Type B pancreatic cell (in vitro differentiated cells): Measurements from ENCODE around the gene IFNL4. TPM values are rescaled to one million over a fixed set of nuclear protein-coding genes. Genes with fewer than 3 reads are reported as not detected.

ENCODE experiments used
- DNase-seq: peaks from one replicate; pipeline ENCODE4 v3.0.0; 2021; ENCODE audit warnings: mixed read lengths; ENCODE audit not compliant: unreplicated experiment; ENCODE audit errors: extremely low spot score
- H3K27ac Mint-ChIP-seq: 2 replicates; pipeline ENCODE4 v1.8.0; 2021; ENCODE audit warnings: mild to moderate bottlenecking, mixed read lengths
- H3K27me3 Mint-ChIP-seq: 2 replicates; pipeline ENCODE4 v1.8.0; 2021; ENCODE audit warnings: mixed read lengths
- H3K36me3 Mint-ChIP-seq: 2 replicates; pipeline ENCODE4 v1.8.0; 2021; ENCODE audit warnings: mixed read lengths
- H3K4me1 Mint-ChIP-seq: one replicate; pipeline ENCODE4 v1.8.0; 2021; ENCODE audit warnings: mixed read lengths; ENCODE audit not compliant: unreplicated experiment
- H3K4me3 Mint-ChIP-seq: 2 replicates; pipeline ENCODE4 v1.8.0; 2021; ENCODE audit warnings: mild to moderate bottlenecking, mixed read lengths
- H3K9me3 Mint-ChIP-seq: 2 replicates; pipeline ENCODE4 v1.8.0; 2021; ENCODE audit warnings: mixed read lengths
- total RNA-seq: library from RNA; stranded (reverse); gene quantifications from 2 replicates; pipeline ENCODE4 v1.2.1, GENCODE V29; 2021; ENCODE audit warnings: low replicate concordance
- TF ChIP-seq, protein P1 (sequence below): fragments of 200-600 bp; sonication (generic); conservative IDR thresholded peaks from 2 replicates; pipeline ENCODE4 v1.5.0; 2021; ENCODE audit warnings: antibody characterized with exemption, mild to moderate bottlenecking

Gene IFNL4
- total RNA-seq, 1 donor from 2014 or later: not detected

DNA sequence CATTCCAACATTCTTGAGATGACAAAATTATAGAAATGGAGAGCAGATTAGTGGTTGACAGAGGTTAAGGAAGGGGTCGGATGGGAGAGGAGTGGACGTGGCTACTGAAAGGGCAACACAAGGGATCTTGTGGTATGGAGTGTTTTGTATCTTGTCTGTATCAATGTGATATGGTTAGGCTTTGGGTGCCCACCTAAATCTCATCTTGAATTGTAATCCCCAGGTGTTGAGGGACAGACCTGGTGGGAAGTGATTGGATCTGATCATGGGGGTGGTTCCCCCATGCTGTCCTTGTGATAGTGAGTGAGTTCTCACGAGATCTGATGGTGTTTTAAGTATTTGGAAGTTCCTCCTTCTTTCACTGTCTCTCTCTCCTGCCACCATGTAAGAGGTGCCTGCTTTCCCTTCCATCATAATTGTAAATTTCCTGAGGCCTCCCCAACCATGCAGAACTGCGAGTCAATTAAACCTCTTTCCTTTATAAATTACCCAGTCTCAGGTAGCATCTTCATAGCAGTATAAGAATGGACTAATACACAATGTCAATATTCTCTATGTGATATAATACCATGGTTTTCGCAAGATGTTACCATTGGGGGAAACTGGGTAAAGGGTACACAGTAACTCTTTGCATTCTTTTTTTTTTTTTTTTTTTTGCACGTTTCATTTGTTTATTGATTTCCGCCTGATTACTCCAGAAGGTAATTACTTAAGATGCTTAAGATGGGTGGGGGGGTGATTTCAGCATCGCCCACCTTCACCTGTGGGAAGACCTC, 4.9 kb upstream of the IFNL4 start:
- Mint-ChIP-seq H3K4me1 (peaks cover 15% of the 10 kb centered on the region), H3K27me3 (peaks cover 35% of the 10 kb centered on the region), H3K36me3 (no peaks in the 10 kb centered on the region), H3K4me3 (no peak overlapping the region), H3K27ac (no peak overlapping the region), H3K9me3 (no peaks in the 10 kb centered on the region)
- TF ChIP-seq, protein P1, sequence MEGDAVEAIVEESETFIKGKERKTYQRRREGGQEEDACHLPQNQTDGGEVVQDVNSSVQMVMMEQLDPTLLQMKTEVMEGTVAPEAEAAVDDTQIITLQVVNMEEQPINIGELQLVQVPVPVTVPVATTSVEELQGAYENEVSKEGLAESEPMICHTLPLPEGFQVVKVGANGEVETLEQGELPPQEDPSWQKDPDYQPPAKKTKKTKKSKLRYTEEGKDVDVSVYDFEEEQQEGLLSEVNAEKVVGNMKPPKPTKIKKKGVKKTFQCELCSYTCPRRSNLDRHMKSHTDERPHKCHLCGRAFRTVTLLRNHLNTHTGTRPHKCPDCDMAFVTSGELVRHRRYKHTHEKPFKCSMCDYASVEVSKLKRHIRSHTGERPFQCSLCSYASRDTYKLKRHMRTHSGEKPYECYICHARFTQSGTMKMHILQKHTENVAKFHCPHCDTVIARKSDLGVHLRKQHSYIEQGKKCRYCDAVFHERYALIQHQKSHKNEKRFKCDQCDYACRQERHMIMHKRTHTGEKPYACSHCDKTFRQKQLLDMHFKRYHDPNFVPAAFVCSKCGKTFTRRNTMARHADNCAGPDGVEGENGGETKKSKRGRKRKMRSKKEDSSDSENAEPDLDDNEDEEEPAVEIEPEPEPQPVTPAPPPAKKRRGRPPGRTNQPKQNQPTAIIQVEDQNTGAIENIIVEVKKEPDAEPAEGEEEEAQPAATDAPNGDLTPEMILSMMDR: no peak
- DNase-seq: no peak

DNA sequence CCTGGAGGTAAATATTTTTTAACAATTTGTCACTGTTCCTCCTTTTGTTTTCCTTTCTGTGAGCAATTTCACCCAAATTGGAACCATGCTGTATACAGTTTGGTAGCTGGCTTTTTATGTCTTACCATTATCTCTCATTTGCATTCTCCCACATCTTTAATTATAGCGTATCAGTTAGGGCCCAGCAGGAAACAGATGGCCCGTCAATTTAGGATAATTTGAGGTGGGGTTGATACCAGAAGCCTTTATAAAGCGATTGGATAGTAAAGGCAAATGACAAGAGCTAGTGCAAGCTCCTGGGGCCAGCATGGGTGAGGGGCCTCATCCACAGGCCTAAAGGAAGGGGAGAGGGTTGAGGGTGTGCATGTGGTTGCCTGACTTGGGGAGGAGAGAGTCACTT, 3.8 kb upstream of the IFNL4 start:
- Mint-ChIP-seq H3K4me1 (peaks cover 9% of the 10 kb centered on the region), H3K27me3 (peaks cover 38% of the 10 kb centered on the region), H3K27ac (no peak overlapping the region), H3K9me3 (no peaks in the 10 kb centered on the region), H3K4me3 (no peak overlapping the region), H3K36me3 (no peaks in the 10 kb centered on the region)
- DNase-seq: no peak
- TF ChIP-seq, protein P1: no peak

DNA sequence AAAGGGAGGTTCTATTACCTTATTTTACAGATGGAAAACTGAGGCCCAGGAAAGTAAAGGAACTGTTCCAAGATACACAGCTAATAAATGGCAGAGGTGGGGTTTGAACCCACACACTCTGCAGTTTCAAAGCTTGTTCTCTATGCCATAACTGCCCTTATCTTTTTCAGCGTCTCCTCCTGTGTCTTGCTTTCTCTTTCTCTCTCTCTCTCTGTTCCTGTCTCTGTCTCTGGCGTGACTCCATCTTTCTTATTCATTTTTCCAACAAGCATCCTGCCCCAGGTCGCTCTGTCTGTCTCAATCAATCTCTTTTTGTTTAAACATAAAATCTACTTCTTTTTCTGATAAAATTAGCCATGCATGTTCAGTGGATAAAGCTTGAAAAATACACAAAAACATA, 3.2 kb upstream of the IFNL4 start:
- peaks cover 43% of the 10 kb centered on the region for H3K27me3 Mint-ChIP-seq
- no peak overlapping the region for H3K27ac Mint-ChIP-seq
- peaks cover 9% of the 10 kb centered on the region for H3K4me1 Mint-ChIP-seq
- no peak overlapping the region for H3K4me3 Mint-ChIP-seq
- H3K36me3 Mint-ChIP-seq: no peaks in the 10 kb centered on the region
- no peaks in the 10 kb centered on the region for H3K9me3 Mint-ChIP-seq
- TF ChIP-seq, protein P1: no peak
- DNase-seq: no peak

DNA sequence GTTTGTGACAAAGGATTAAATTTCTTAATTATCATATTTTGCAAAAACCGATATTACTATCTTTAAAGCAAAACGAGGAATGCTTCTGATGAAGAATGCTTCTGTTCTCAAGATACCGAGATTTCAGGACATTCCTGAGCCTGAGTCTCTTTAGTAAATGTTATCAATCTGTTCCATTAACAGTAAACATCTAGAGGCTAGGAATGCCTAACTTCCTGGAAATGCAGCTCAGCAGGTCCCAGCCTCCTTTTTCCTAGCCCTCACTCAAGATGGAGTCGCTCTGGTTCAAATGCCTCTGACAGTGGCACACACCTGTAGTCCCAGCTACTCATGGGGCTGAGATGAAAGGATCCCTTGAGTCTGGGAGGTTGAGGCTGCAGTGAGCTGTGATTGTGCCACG, 2.4 kb upstream of the IFNL4 start:
- peaks cover 44% of the 10 kb centered on the region for H3K27me3 Mint-ChIP-seq
- TF ChIP-seq, protein P1: no peak
- H3K36me3 Mint-ChIP-seq: no peaks in the 10 kb centered on the region
- no peak overlapping the region for H3K4me3 Mint-ChIP-seq
- H3K9me3 Mint-ChIP-seq: no peaks in the 10 kb centered on the region
- H3K4me1 Mint-ChIP-seq: peaks cover 9% of the 10 kb centered on the region
- no peak overlapping the region for H3K27ac Mint-ChIP-seq
- DNase-seq: no peak

DNA sequence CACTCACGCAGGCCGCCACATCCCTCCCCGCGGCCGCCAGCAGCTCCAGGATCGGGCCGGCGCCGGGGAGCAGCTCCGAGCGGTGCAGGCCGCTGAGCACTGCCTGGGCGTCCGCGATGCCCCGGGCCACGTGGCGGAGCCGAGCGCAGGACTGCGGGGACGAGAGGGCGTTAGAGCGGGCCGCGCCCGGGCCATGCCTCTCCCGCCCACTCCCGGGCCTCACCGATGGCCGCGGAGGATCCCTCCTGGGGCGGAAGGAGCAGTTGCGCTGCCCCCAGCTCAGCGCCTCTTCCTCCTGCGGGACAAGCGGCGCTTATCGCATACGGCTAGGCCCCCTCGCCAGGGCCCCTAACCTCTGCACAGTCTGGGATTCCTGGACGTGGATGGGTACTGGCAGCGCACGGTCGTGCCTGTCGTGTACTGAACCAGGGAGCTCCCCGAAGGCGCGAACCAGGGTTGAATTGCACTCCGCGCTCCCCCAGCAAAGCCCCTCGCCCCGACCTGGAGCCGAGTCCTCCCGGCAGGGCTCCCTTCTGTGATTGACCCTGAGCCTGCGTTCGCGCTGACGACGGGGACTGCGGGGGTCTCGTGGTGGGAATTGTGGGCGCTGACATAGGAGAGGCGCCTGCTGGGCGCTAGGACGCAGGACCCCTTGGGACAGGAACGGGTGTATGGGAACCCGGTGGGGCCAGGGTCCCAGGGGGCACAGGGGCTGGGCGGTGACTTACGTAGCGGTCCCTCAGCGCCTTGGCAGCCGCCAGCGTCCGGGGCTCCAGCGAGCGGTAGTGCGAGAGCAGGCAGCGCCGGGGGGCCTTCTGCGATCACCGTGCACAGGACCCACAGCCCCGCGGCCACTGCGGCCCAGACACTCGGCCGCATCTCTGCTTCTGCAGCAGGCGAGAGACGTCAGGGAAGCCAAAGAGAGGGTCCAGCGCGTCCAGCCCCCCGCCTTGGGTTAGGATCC, 673 bp downstream of the IFNL4 start:
- Mint-ChIP-seq H3K27ac (no peak overlapping the region), H3K4me1 (peaks cover 9% of the 10 kb centered on the region), H3K9me3 (no peaks in the 10 kb centered on the region), H3K4me3 (no peak overlapping the region), H3K36me3 (no peaks in the 10 kb centered on the region), H3K27me3 (peaks cover 47% of the 10 kb centered on the region)
- no peak for DNase-seq
- TF ChIP-seq, protein P1: no peak
